ENCODE measurements around the gene TMTC3.

DNA sequence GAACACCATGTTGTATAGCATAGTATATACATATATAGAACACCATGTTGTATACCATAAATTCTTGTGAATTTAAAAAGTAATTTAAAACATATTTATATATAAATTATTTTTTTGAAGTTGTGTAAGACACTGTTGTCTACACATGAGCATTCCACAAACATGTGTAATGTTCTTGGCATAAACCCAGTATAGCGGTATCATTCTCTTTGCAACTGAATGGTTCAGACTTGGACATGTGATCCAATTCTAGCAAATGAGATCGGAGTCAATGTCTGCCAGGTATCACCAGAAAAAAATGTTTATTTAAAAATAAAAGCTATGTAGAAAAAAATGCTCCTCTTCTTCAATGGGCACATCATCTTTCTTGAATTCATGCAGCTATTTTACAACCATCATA is 34.1 kb upstream of the TMTC3 start:
- TF ChIP-seq POLR2A (IDR thresholded peaks at IDR 0.05; ENCODE audit: control extremely low read depth in 1 of 2, low read depth in 2 of 2, low read length in 2 of 2) (no peak), JUND (IDR thresholded peaks at IDR 0.05; ENCODE audit: low read length) (no peak), MAFK (IDR thresholded peaks at IDR 0.05; ENCODE audit: low read depth, low read length) (no peak), CTCF (IDR thresholded peaks at IDR 0.05; ENCODE audit: control extremely low read depth in 1 of 3, insufficient read depth in 1 of 3, low read depth in 1 of 3, low read length in 3 of 3) (no peak), JUN (IDR thresholded peaks at IDR 0.05; ENCODE audit: low read depth, low read length) (no peak), GABPA (IDR thresholded peaks at IDR 0.05; ENCODE audit: borderline replicate concordance, insufficient read depth, low read length) (no peak), KDM1A (IDR thresholded peaks at IDR 0.05; ENCODE audit: borderline replicate concordance, low read length) (no peak), EZH2 (IDR thresholded peaks at IDR 0.05; ENCODE audit: low read depth, low read length, severe bottlenecking) (no peak), ZNF274 (IDR thresholded peaks at IDR 0.05; ENCODE audit: borderline replicate concordance, extremely low read depth, low read length) (no peak), TAF1 (IDR thresholded peaks at IDR 0.05; ENCODE audit: low read depth, low read length) (no peak), NRF1 (IDR thresholded peaks at IDR 0.05; ENCODE audit: low read depth, low read length) (no peak)

Measured in H1 (cell line).